ENCODE measurements around the gene WDR81. TPM values are rescaled to one million over a fixed set of nuclear protein-coding genes. Genes with fewer than 3 reads are reported as not detected.
A peak's percentile ranks its signal among the peaks of the same experiment; 100 is the strongest.

The WDR81 gene
- total RNA-seq, 4 donors from 2014 or later, result 26.1 to 73.7 (median 35.7) TPM

DNA sequence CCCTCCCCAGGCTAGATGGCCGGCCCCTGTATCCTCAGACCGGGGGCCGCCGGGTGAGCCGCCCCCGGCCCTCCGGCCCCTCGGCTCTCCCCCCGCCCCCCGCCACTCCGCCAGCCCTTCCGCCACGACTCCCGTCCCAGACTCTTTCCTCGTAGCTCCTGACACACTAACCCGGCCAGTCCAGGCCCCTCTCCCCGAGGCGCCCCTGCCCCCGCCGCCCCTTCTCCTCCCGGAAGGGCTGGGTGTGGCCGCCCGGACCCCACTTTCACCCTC lies 8.8 kb upstream of the WDR81 start:
- TF ChIP-seq, protein P1, sequence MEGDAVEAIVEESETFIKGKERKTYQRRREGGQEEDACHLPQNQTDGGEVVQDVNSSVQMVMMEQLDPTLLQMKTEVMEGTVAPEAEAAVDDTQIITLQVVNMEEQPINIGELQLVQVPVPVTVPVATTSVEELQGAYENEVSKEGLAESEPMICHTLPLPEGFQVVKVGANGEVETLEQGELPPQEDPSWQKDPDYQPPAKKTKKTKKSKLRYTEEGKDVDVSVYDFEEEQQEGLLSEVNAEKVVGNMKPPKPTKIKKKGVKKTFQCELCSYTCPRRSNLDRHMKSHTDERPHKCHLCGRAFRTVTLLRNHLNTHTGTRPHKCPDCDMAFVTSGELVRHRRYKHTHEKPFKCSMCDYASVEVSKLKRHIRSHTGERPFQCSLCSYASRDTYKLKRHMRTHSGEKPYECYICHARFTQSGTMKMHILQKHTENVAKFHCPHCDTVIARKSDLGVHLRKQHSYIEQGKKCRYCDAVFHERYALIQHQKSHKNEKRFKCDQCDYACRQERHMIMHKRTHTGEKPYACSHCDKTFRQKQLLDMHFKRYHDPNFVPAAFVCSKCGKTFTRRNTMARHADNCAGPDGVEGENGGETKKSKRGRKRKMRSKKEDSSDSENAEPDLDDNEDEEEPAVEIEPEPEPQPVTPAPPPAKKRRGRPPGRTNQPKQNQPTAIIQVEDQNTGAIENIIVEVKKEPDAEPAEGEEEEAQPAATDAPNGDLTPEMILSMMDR (IDR thresholded peaks at IDR 0.05), result no peak
- TF ChIP-seq POLR2A (IDR thresholded peaks at IDR 0.05) (no peak), EP300 (IDR thresholded peaks at IDR 0.05; ENCODE audit: low read depth) (no peak), POLR2AphosphoS5 (IDR thresholded peaks at IDR 0.05) (no peak)
- Histone ChIP-seq H3K4me1 (peaks cover 22 to 49% (median 38%) of the 10 kb centered on the region in 4 donors), H3K27me3 (no peaks in the 10 kb centered on the region), H3K4me3 (peak overlapping the region; percentile 72 to 97 (median 87)), H3K9me3 (no peaks in the 10 kb centered on the region), H3K27ac (peak overlapping the region; percentile 98 to 99 (median 98)), H3K36me3 (peaks cover 0 to 8% (median 4%) of the 10 kb centered on the region in 4 donors)
- DNase-seq, result no peak
- WGBS, 2 donors (ENCODE audit: low coverage in 1 of 2), result 1% methylated on average over 18 of the region's 23 CpGs; no CpG with 5 or more reads in 1 of the 2 donors
- in situ Hi-C loops (cut with MboI; ENCODE audit: low pct_ligation_motif_present in 1 of 4, low pct_unique_long_range_greater_than_20kb in 1 of 4, low sequenced_read_pairs in 3 of 4), result loop anchor here in 2 of 4 donors (25.0 kb wide), 2 partner anchors 97 to 322 kb away; partner anchors contain the start of genes DPH1 (in 1 of the 2), OVCA2 (in 1 of the 2) and RTN4RL1 (in 1 of the 2)
- intact Hi-C loops (cut with DNase I; ENCODE audit: low total_unique reads), result loop anchor here (5.0 to 10.0 kb wide), 2 partner anchors 61 to 67 kb away; no protein-coding TSS in a partner anchor

DNA sequence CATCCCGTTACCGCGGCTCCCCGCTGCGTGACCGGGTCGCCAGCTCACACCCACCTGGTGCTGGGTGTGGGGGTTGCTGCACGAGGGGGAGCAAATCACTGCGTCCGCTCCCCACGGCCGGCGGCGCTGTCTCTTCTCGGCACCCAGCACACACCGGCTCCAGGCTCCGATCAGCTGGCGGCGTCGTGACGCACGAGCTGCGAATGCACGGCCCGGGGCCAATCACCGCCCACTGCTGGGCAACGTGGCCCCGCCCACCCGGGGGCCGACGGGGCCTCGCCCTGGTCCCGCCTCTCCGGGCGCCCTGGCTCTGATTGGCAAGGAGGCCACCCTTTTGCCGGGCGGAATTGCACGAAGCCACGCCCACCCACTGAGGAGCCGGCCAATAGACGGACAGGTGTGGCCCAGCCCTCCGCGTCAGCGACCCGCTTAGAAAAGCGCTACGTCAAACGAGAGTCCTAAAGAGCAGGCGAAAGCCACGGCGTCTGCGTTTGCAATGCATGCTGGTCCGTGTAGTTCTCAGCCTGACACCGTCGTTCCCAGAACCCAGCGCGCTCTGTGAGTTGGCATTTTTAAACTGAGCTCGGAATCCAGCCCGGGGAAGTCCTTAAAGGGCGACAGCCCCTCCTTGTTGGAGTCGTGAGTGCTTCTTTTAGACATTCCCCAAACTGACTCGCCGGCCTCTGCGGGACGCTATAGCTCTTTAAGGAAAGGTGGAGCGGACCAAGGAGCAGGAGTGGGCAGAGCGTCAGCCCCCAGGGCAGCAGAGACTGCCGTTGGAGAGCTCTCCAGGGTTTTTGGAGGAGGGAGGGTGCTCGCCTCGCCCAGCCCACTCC lies 8.2 kb upstream of the WDR81 start:
- DNase-seq, result peak; percentile 100
- no peaks in the 10 kb centered on the region for H3K9me3 ChIP-seq
- TF ChIP-seq POLR2AphosphoS5 (IDR thresholded peaks at IDR 0.05) (peak; percentile 100), EP300 (IDR thresholded peaks at IDR 0.05; ENCODE audit: low read depth) (no peak), POLR2A (IDR thresholded peaks at IDR 0.05) (peak; percentile 100)
- TF ChIP-seq, protein P1 (IDR thresholded peaks at IDR 0.05), result peak in 1 of 5 experiments; percentile 30
- no peaks in the 10 kb centered on the region for H3K27me3 ChIP-seq
- in situ Hi-C loops (cut with MboI; ENCODE audit: low pct_ligation_motif_present in 1 of 4, low pct_unique_long_range_greater_than_20kb in 1 of 4, low sequenced_read_pairs in 3 of 4) (loop anchor here in 2 of 4 donors (25.0 kb wide), 2 partner anchors 96 to 321 kb away; partner anchors contain the start of genes DPH1 (in 1 of the 2), OVCA2 (in 1 of the 2) and RTN4RL1 (in 1 of the 2)), intact Hi-C loops (cut with DNase I; ENCODE audit: low total_unique reads) (loop anchor here (5.0 to 10.0 kb wide), 2 partner anchors 61 to 66 kb away; no protein-coding TSS in a partner anchor)
- WGBS, 2 donors (ENCODE audit: low coverage in 1 of 2), result 0% methylated on average over 63 of the region's 70 CpGs; no CpG with 5 or more reads in 1 of the 2 donors
- H3K4me3 ChIP-seq, result peak overlapping the region; percentile 74 to 97 (median 87)
- H3K36me3 ChIP-seq, result peaks cover 0 to 8% (median 4%) of the 10 kb centered on the region in 4 donors
- H3K27ac ChIP-seq, result peak overlapping the region; percentile 99 to 100 (median 100)
- peaks cover 21 to 48% (median 36%) of the 10 kb centered on the region in 4 donors for H3K4me1 ChIP-seq

- peak; percentile 66 for TF ChIP-seq POLR2A (IDR thresholded peaks at IDR 0.05)
- no peak for TF ChIP-seq EP300 (IDR thresholded peaks at IDR 0.05; ENCODE audit: low read depth)
- peak; percentile 73 to 78 (median 74) for TF ChIP-seq POLR2AphosphoS5 (IDR thresholded peaks at IDR 0.05)
- TF ChIP-seq, protein P1 (IDR thresholded peaks at IDR 0.05), result no peak
- Histone ChIP-seq H3K9me3 (no peaks in the 10 kb centered on the region), H3K36me3 (peaks cover 0 to 7% (median 2%) of the 10 kb centered on the region in 4 donors), H3K27me3 (no peaks in the 10 kb centered on the region), H3K4me3 (peak overlapping the region; percentile 45 to 82 (median 64)), H3K27ac (peak overlapping the region; percentile 99 to 100 (median 100)), H3K4me1 (peaks cover 21 to 45% (median 35%) of the 10 kb centered on the region in 4 donors)
- peak; percentile 95 for DNase-seq
- 0 to 1% methylated on average over 9 to 13 of the region's 13 CpGs for WGBS, 2 donors (ENCODE audit: low coverage in 1 of 2)
- in situ Hi-C loops (cut with MboI; ENCODE audit: low pct_ligation_motif_present in 1 of 4, low pct_unique_long_range_greater_than_20kb in 1 of 4, low sequenced_read_pairs in 3 of 4), result loop anchor here in 2 of 4 donors (25.0 kb wide), 2 partner anchors 95 to 320 kb away; partner anchors contain the start of genes DPH1 (in 1 of the 2), OVCA2 (in 1 of the 2) and RTN4RL1 (in 1 of the 2)
- intact Hi-C loops (cut with DNase I; ENCODE audit: low total_unique reads), result loop anchor here (5.0 to 10.0 kb wide), 2 partner anchors 62 to 65 kb away; no protein-coding TSS in a partner anchor
Measured at GRCh38 chr17:1716912-1717695, 7.4 kb upstream of the WDR81 start.

Measured in transverse colon (tissue), 4 donors.